ENCODE data around the gene NEDD9. TPM values are rescaled to one million over a fixed set of nuclear protein-coding genes. Genes with fewer than 3 reads are reported as not detected.

NEDD9 gene
- total RNA-seq, 1 donor, result 32.9 TPM

DNA sequence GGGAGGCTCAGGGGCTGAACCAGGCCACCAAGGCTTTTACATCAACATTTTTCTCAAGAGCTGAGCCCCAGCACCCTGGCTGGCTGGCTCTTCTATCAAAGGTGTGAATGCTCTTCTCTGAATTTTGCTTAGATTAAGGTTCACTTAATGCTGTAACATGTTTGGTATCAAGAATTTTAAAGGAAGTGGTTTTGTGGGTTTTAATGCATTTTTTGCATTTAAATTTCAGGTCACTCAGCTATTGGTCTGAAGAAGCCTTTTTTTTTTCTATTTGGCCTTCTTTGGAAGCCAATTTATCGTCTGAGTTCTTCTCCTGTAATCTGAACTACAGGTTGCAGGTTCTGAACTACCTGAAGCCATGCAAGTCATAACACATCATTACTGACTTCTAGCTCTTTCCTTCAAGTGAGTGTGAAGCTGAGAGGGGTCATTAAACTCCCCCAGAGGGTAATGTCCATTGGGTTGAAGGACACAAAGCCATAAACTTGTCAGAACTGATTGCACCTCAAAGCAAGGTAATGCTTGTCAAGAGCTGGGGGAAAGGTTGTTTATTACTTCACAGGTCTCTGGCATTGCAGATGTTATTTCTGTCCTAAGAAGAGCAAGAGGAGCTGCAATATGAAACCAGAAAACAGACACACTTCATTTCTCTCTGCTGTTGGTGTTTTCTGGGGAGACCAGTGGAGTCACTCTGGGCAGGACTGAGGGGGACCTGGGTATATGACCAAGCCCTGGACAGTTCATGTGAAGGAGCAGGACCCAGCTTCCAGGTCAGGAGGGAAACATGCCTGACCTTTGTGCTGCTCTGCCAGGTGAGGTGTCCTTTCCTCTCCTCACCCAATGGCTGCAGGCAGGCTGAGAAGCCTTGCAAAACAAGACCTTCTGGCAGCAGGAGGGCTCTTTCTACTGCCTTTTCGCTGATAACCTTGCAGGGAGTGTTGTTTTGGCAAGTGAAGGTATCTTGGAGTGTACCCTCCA lies 26.1 kb upstream of the NEDD9 start:
- Histone ChIP-seq H3K79me2 (ENCODE audit: insufficient read depth, low read length) (no peaks in the 10 kb centered on the region), H3K27me3 (ENCODE audit: insufficient read depth, low read length) (no peaks in the 10 kb centered on the region), H3K4me1 (ENCODE audit: insufficient read depth, low read length) (peaks cover 12% of the 10 kb centered on the region), H3K27ac (ENCODE audit: low read depth, low read length) (no peak overlapping the region), H3K4me2 (ENCODE audit: insufficient read depth, low read length) (no peak overlapping the region), H3K4me3 (ENCODE audit: insufficient read depth, low read length) (no peak overlapping the region), H3K36me3 (ENCODE audit: insufficient read depth, low read length) (no peaks in the 10 kb centered on the region), H3K9me3 (ENCODE audit: low read depth, low read length) (no peaks in the 10 kb centered on the region), H4K20me1 (ENCODE audit: insufficient read depth, low read length) (no peaks in the 10 kb centered on the region), H2AFZ (ENCODE audit: low read length) (no peak overlapping the region)
- TF ChIP-seq, protein P1, sequence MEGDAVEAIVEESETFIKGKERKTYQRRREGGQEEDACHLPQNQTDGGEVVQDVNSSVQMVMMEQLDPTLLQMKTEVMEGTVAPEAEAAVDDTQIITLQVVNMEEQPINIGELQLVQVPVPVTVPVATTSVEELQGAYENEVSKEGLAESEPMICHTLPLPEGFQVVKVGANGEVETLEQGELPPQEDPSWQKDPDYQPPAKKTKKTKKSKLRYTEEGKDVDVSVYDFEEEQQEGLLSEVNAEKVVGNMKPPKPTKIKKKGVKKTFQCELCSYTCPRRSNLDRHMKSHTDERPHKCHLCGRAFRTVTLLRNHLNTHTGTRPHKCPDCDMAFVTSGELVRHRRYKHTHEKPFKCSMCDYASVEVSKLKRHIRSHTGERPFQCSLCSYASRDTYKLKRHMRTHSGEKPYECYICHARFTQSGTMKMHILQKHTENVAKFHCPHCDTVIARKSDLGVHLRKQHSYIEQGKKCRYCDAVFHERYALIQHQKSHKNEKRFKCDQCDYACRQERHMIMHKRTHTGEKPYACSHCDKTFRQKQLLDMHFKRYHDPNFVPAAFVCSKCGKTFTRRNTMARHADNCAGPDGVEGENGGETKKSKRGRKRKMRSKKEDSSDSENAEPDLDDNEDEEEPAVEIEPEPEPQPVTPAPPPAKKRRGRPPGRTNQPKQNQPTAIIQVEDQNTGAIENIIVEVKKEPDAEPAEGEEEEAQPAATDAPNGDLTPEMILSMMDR (IDR thresholded peaks at IDR 0.05; ENCODE audit: extremely low read depth, low read depth, low read length), result no peak
- DNase-seq (ENCODE audit: insufficient read length, low spot score, missing footprints), result no peak

DNA sequence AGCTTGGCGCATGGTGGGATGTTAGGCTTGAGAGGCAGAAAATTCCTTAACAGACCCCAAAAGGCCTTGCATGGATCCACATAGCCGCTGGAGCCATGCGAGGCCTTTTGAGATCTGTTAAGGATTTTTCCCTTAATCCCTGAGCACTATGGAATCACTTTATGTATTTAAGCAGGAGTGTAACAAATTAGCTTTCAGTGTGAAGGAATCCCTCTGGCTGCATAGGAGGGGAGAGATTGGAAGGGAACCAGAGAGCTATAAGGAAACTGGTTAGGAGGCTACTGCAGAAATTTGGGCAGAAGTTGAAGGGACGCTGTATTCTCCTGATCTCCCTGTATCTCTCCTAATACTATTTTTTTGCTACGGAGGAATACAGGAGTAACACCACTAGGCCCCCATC lies 23.1 kb upstream of the NEDD9 start:
- Histone ChIP-seq H3K27me3 (ENCODE audit: insufficient read depth, low read length) (no peaks in the 10 kb centered on the region), H3K4me1 (ENCODE audit: insufficient read depth, low read length) (peaks cover 28% of the 10 kb centered on the region), H4K20me1 (ENCODE audit: insufficient read depth, low read length) (no peaks in the 10 kb centered on the region), H2AFZ (ENCODE audit: low read length) (no peak overlapping the region), H3K27ac (ENCODE audit: low read depth, low read length) (no peak overlapping the region), H3K4me3 (ENCODE audit: insufficient read depth, low read length) (no peak overlapping the region), H3K36me3 (ENCODE audit: insufficient read depth, low read length) (no peaks in the 10 kb centered on the region), H3K9me3 (ENCODE audit: low read depth, low read length) (no peaks in the 10 kb centered on the region), H3K4me2 (ENCODE audit: insufficient read depth, low read length) (no peak overlapping the region), H3K79me2 (ENCODE audit: insufficient read depth, low read length) (no peaks in the 10 kb centered on the region)
- TF ChIP-seq, protein P1 (IDR thresholded peaks at IDR 0.05; ENCODE audit: extremely low read depth, low read depth, low read length), result no peak
- no peak for DNase-seq (ENCODE audit: insufficient read length, low spot score, missing footprints)

DNA sequence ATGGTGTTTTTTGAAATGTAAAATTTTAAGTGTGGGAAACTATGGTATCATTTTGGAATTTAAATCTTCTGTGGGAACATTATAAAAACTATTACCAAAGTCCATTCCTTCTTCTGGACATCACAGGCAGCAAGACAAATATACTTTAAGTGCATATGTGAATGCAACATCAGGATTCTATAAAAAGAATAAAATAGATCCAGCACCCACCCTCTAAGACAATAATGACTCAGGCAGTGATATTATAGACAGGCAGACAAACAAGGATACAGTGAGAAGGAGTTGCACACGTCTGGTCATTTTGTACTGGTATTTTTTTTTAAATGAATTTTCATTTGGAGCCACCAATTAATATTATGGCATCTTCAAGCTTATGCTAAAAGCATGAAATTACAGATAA lies 21.1 kb upstream of the NEDD9 start:
- Histone ChIP-seq H3K9me3 (ENCODE audit: low read depth, low read length) (no peaks in the 10 kb centered on the region), H3K4me2 (ENCODE audit: insufficient read depth, low read length) (no peak overlapping the region), H2AFZ (ENCODE audit: low read length) (no peak overlapping the region), H3K4me1 (ENCODE audit: insufficient read depth, low read length) (peaks cover 28% of the 10 kb centered on the region), H3K27ac (ENCODE audit: low read depth, low read length) (no peak overlapping the region), H3K27me3 (ENCODE audit: insufficient read depth, low read length) (no peaks in the 10 kb centered on the region), H3K79me2 (ENCODE audit: insufficient read depth, low read length) (no peaks in the 10 kb centered on the region), H3K36me3 (ENCODE audit: insufficient read depth, low read length) (no peaks in the 10 kb centered on the region), H4K20me1 (ENCODE audit: insufficient read depth, low read length) (no peaks in the 10 kb centered on the region), H3K4me3 (ENCODE audit: insufficient read depth, low read length) (no peak overlapping the region)
- TF ChIP-seq, protein P1 (IDR thresholded peaks at IDR 0.05; ENCODE audit: extremely low read depth, low read depth, low read length), result no peak
- DNase-seq (ENCODE audit: insufficient read length, low spot score, missing footprints), result no peak
